ENCODE data around the gene DNAJB13.

The DNAJB13 gene

GRCh38 chr11:74008373-74009229 lies 57.8 kb downstream of the DNAJB13 start, which contains the start of gene UCP3:
TSS of gene UCP3 (minus strand) at chr11:74009085. CDS start at chr11:74007042, 2,043 bp downstream.
- TF ChIP-seq CTCF (IDR thresholded peaks at IDR 0.05; ENCODE audit: low read depth, low read length, missing control alignments): no peak
- H3K4me3 ChIP-seq (replicated peaks; ENCODE audit: low read depth, low read length): no peak within 1 kb of the TSS
- no peak for DNase-seq (ENCODE audit: extremely low read depth, low read depth)

- TF ChIP-seq CTCF (IDR thresholded peaks at IDR 0.05; ENCODE audit: low read depth, low read length, missing control alignments): no peak
- no peak overlapping the region for H3K4me3 ChIP-seq (replicated peaks; ENCODE audit: low read depth, low read length)
- DNase-seq (ENCODE audit: extremely low read depth, low read depth): no peak
Observed at GRCh38 chr11:74009230-74009547, 58.4 kb downstream of the DNAJB13 start.

GRCh38 chr11:74009675-74010305 lies 59.0 kb downstream of the DNAJB13 start:
- no peak for TF ChIP-seq CTCF (IDR thresholded peaks at IDR 0.05; ENCODE audit: low read depth, low read length, missing control alignments)
- no peak overlapping the region for H3K4me3 ChIP-seq (replicated peaks; ENCODE audit: low read depth, low read length)
- DNase-seq (ENCODE audit: extremely low read depth, low read depth): no peak

- DNase-seq (ENCODE audit: extremely low read depth, low read depth): no peak
- no peak overlapping the region for H3K4me3 ChIP-seq (replicated peaks; ENCODE audit: low read depth, low read length)
- TF ChIP-seq CTCF (IDR thresholded peaks at IDR 0.05; ENCODE audit: low read depth, low read length, missing control alignments): no peak
Observed at GRCh38 chr11:74010306-74011300, 59.8 kb downstream of the DNAJB13 start.

- DNase-seq (ENCODE audit: extremely low read depth, low read depth): no peak
- no peak overlapping the region for H3K4me3 ChIP-seq (replicated peaks; ENCODE audit: low read depth, low read length)
- no peak for TF ChIP-seq CTCF (IDR thresholded peaks at IDR 0.05; ENCODE audit: low read depth, low read length, missing control alignments)
Observed at GRCh38 chr11:74011360-74012073, 60.7 kb downstream of the DNAJB13 start.

Data from HFF-Myc (cell line).